T-helper 2 cell treated with Interferon-gamma antibody and Interleukin-4, amounts not matched to agents 100 ng/mL and 5 ng/mL, for 36 hours (primary cell): ENCODE results near the gene PPM1F. TPM values are rescaled to one million over a fixed set of nuclear protein-coding genes. Genes with fewer than 3 reads are reported as not detected.
"Not testable (repeated sequence)": the region's sequence is repeated elsewhere in the genome, so short reads cannot be mapped to it uniquely, and the experiment has no call there.

Experiments used
- intact Hi-C: fragments of 100-400 bp; cut with micrococcal nuclease; formaldehyde crosslinking; loops from one replicate; pipeline ENCODE4 v1.15.1; 2023
- total RNA-seq: library from RNA; stranded (reverse); gene quantifications from 2 replicates; pipeline ENCODE4 v1.2.3, GENCODE V29; 2022

Gene PPM1F
- total RNA-seq, 1 donor from 2014 or later: 16.8 TPM

GRCh38 chr22:21922370-21923162 is 30.1 kb downstream of the PPM1F start:
- intact Hi-C loops: no loop called here

- intact Hi-C loops: no loop called here
Measured at GRCh38 chr22:21921729-21922128, 30.9 kb downstream of the PPM1F start.

- intact Hi-C loops: no loop called here
Measured at GRCh38 chr22:21921184-21921721, 31.4 kb downstream of the PPM1F start.

- intact Hi-C loops: no loop called here
Measured at GRCh38 chr22:21920341-21921183, 32.1 kb downstream of the PPM1F start.

- intact Hi-C loops: no loop called here
Measured at GRCh38 chr22:21919526-21920307, 32.9 kb downstream of the PPM1F start.

- intact Hi-C loops: no loop called here
Measured at GRCh38 chr22:21918466-21919185, 34.0 kb downstream of the PPM1F start.

GRCh38 chr22:21917959-21918261 is 34.7 kb downstream of the PPM1F start:
- intact Hi-C loops: no loop called here

- intact Hi-C loops: no loop called here
Measured at GRCh38 chr22:21917181-21917958, 35.3 kb downstream of the PPM1F start.

GRCh38 chr22:21916309-21916918 is 36.2 kb downstream of the PPM1F start:
- intact Hi-C loops: no loop called here

GRCh38 chr22:21915624-21916308 is 36.9 kb downstream of the PPM1F start:
- intact Hi-C loops: no loop called here

GRCh38 chr22:21914033-21914642 is 38.5 kb downstream of the PPM1F start:
- intact Hi-C loops: not testable (repeated sequence)

GRCh38 chr22:21910367-21910766 is 42.3 kb downstream of the PPM1F start:
- intact Hi-C loops: not testable (repeated sequence)

- intact Hi-C loops: no loop called here
Measured at GRCh38 chr22:21909871-21910270, 42.8 kb downstream of the PPM1F start.

GRCh38 chr22:21907638-21908522 is 44.8 kb downstream of the PPM1F start:
- intact Hi-C loops: no loop called here

- intact Hi-C loops: not testable (repeated sequence)
Measured at GRCh38 chr22:21905234-21905633, 47.4 kb downstream of the PPM1F start.

- intact Hi-C loops: no loop called here
Measured at GRCh38 chr22:21904250-21904789, 48.3 kb downstream of the PPM1F start.

GRCh38 chr22:21903283-21903682 is 49.4 kb downstream of the PPM1F start:
- intact Hi-C loops: no loop called here
